Lower leg skin (tissue), 4 donors: ENCODE results near the gene FZD10. TPM values are rescaled to one million over a fixed set of nuclear protein-coding genes. Genes with fewer than 3 reads are reported as not detected.

ENCODE experiments used
- DNase-seq, 2 donors: peaks; one replicate each; pipeline ENCODE4 v3.0.0-alpha.2; 2019; ENCODE audit warnings: low spot score in 2 of 2
- H3K4me3 ChIP-seq: fragments of 200-600 bp; sonication (generic); 2 replicates; pipeline ENCODE4 v1.5.1; 2017; ENCODE audit warnings: mild to moderate bottlenecking, low read depth; ENCODE audit not compliant: poor library complexity, severe bottlenecking
- POLR2A ChIP-seq, 2 donors: fragments of 450-650 bp; IDR thresholded peaks; one replicate each; pipeline ENCODE4 v1.6.1; 2016 to 2017; ENCODE audit warnings: antibody characterized with exemption in 2 of 2, mild to moderate bottlenecking in 1 of 2, moderate library complexity in 1 of 2
- WGBS, 2 donors: methylation state at CpG; one replicate each; pipeline ENCODE4 v1.1.5; 2018; 5-methylcytosine and 5-hydroxymethylcytosine counted together
- intact Hi-C: fragments of 100-400 bp; cut with DNase I; formaldehyde crosslinking; loops from one replicate; pipeline ENCODE4 v1.15.0; 2023; ENCODE audit warnings: low total_unique reads
- total RNA-seq, 4 donors: library from RNA; depleted of rRNA; stranded (reverse); fragments of >200 nt; gene quantifications; one replicate each; pipeline ENCODE4 v1.1.0, GENCODE V29; 2016
- TF ChIP-seq, protein P1 (sequence below), 3 donors: fragments of 450-650 bp; IDR thresholded peaks; one replicate each; pipeline ENCODE4 v1.5.1; 2016; ENCODE audit warnings: antibody characterized with exemption in 3 of 3, mild to moderate bottlenecking in 3 of 3, moderate library complexity in 2 of 3

The FZD10 gene
- total RNA-seq, 4 donors from 2014 or later, result 11.0 to 33.2 (median 19.3) TPM

DNA sequence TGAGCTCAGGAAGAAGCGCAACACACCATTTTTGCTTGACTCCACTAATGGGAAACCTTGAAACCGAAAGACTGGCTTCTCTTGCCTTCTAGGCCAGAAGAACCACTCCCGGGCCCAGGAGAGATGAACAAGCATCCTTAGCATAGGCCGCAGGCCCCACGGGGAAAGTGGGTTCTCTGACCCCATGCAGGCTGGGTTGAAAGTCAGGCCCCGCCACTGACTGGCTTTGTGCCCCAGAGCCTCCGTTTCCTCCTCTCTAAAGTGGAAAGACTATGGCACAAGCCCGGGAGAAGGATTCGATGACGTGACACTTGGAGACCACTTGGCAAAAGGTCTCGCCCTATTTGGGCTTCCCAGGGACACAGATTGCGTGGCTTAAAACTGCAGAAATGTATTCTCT is 9.9 kb upstream of the FZD10 start:
- DNase-seq, result no peak
- no peak for TF ChIP-seq POLR2A (IDR thresholded peaks at IDR 0.05)
- TF ChIP-seq, protein P1, sequence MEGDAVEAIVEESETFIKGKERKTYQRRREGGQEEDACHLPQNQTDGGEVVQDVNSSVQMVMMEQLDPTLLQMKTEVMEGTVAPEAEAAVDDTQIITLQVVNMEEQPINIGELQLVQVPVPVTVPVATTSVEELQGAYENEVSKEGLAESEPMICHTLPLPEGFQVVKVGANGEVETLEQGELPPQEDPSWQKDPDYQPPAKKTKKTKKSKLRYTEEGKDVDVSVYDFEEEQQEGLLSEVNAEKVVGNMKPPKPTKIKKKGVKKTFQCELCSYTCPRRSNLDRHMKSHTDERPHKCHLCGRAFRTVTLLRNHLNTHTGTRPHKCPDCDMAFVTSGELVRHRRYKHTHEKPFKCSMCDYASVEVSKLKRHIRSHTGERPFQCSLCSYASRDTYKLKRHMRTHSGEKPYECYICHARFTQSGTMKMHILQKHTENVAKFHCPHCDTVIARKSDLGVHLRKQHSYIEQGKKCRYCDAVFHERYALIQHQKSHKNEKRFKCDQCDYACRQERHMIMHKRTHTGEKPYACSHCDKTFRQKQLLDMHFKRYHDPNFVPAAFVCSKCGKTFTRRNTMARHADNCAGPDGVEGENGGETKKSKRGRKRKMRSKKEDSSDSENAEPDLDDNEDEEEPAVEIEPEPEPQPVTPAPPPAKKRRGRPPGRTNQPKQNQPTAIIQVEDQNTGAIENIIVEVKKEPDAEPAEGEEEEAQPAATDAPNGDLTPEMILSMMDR (IDR thresholded peaks at IDR 0.05), result no peak
- intact Hi-C loops, result no loop called here
- no peak overlapping the region for H3K4me3 ChIP-seq
- WGBS, 2 donors, result 89 to 90% methylated on average over 12 of the region's 12 CpGs

DNA sequence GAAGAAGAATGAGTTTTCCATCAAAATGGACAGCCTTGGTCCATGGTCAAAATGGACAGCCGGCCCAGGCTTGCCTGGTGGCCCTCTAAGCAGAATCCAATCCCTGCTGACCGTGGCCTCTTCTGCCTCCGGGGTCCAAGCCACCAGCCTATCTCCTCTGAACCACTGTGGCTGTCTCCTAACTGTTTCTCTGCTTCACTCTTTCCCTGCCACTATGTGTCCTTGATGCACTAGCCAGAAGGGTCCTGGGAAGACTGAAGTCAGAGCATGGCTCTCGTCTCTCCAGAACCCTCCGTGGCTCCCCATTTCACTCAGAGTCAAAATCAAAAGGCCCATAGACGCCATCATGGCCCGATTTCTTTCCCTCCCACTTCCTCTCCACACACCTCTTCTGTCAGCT is 8.5 kb upstream of the FZD10 start:
- intact Hi-C loops, result no loop called here
- DNase-seq, result no peak
- TF ChIP-seq, protein P1 (IDR thresholded peaks at IDR 0.05), result no peak
- no peak for TF ChIP-seq POLR2A (IDR thresholded peaks at IDR 0.05)
- WGBS, 2 donors, result 90 to 95% methylated on average over 7 of the region's 7 CpGs
- no peak overlapping the region for H3K4me3 ChIP-seq

DNA sequence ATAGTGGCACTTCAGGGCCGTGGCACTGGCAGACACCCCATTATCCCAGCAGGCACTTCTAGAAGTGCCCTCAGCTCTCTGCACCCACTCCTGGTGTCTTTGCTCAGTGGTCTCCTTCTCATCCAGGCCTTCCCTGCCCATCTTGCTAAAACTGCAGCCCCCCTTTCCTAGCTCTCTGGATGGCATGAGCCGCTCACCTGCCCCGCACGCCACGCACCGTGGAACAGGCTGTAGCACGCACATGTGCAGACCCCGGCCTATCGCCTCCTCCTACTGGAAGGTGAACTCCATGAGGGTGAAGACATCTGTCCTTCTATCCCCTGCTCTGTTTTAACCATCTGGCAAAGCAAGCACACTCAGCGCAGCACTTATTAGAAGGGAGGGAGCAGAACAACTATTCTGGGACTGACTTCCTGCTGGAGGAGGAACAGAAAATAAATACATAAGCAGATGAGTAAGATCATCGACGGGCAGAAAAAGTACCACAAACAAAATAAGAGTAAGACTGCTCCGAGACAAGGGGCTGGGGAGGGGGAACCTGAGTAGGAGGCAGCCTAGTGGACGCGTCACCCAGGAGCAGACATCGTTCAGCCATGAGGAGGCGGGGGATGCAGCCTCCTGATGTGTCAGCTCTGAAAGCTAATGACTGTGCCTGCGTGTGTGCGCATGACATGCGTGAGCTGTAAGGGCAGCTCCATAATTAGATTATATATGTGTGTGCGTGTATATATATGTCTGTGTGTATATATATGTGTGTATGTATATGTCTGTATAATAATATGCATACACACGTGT is 7.8 kb upstream of the FZD10 start:
- no peak overlapping the region for H3K4me3 ChIP-seq

DNA sequence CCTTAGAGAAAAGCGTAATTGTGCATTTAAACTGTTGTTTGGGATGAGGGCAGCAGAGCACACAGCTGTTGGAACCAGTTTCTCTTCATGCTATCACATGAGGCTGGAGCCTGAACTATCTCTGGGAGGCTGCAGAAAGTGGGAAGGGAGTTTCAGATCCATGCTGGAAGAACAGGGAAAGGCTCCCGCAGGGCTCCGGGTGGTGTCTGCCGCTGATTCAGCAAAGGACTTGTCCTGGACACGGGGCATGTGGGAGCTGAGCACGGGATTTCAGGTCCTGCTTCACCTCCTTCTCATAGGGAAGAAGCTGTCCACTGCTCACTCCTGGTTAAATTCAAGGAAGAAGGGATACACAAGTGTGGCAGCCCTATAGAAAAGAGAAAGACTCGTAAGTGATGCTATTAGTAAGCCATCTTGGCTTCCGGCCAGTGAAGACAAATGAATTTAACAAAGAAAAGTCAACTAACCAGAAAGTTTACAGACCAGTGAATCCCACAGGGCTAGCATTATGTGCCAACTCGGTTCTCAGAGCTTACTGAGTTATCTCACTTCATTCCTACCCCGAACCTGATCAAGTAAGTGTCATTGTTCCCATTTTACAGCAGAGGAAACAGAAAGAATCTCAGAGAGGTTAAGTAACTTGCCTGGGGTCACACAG is 6.7 kb upstream of the FZD10 start:
- H3K4me3 ChIP-seq, result no peak overlapping the region
- DNase-seq, result no peak
- 79 to 85% methylated on average over 10 of the region's 10 CpGs for WGBS, 2 donors
- intact Hi-C loops, result no loop called here
- TF ChIP-seq, protein P1 (IDR thresholded peaks at IDR 0.05), result no peak
- TF ChIP-seq POLR2A (IDR thresholded peaks at IDR 0.05), result no peak

More for the DNA sequence above, 7.8 kb upstream of the FZD10 start:
- intact Hi-C loops, result no loop called here
- DNase-seq, result no peak
- WGBS, 2 donors, result 86 to 91% methylated on average over 22 of the region's 22 CpGs
- TF ChIP-seq, protein P1 (IDR thresholded peaks at IDR 0.05), result no peak
- no peak for TF ChIP-seq POLR2A (IDR thresholded peaks at IDR 0.05)

- H3K4me3 ChIP-seq, result no peak overlapping the region
- DNase-seq, result no peak
- no peak for TF ChIP-seq POLR2A (IDR thresholded peaks at IDR 0.05)
- TF ChIP-seq, protein P1 (IDR thresholded peaks at IDR 0.05), result no peak
- 86% methylated on average over 13 of the region's 13 CpGs for WGBS, 2 donors
- intact Hi-C loops, result no loop called here
Observed at GRCh38 chr12:130156652-130157275, 5.5 kb upstream of the FZD10 start.
